ENCODE measurements around the gene LYSMD4. TPM values are rescaled to one million over a fixed set of nuclear protein-coding genes. Genes with fewer than 3 reads are reported as not detected.

LYSMD4 gene
- total RNA-seq, 6 donors from 2014 or later = 7.6 to 16.4 (median 12.5) TPM

DNA sequence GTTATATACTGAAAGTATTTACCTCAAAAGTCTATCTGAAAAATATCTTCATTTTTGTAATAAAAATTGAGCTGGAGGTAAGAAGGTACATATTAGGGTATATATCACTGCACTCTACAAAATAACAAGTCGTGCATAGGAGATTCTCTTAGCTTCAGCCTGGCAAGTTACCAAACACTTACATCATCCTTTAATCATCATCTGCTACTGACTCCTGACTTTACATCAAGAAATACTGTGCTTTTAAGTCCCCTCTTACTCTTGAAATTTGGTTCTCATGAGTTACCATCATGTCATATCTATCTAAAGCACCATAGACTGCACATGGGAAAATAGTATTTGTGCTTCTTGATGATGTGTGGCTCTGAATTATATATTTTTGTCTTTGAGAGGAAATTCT lies 50.8 kb downstream of the LYSMD4 start:
- Histone ChIP-seq H3K27me3 (no peaks in the 10 kb centered on the region), H3K4me3 (no peak overlapping the region), H3K4me1 (peaks cover 0 to 4% (median 0%) of the 10 kb centered on the region in 4 donors), H3K9me3 (peaks cover 0 to 8% (median 3%) of the 10 kb centered on the region in 4 donors), H3K27ac (peak overlapping the region in 3 of 4 donors; percentile 35 to 76 (median 69)), H3K36me3 (peaks cover 0 to 31% (median 6%) of the 10 kb centered on the region in 4 donors)
- ATAC-seq (ENCODE audit: low FRiP score in 2 of 2) = peak in 1 of 2 donors; percentile 42
- WGBS, 2 donors = 46 to 54% methylated on average over 1 of the region's 1 CpG
- DNase-seq = no peak
- TF ChIP-seq EP300 (IDR thresholded peaks at IDR 0.05) (no peak), POLR2AphosphoS5 (IDR thresholded peaks at IDR 0.05) (no peak), POLR2A (IDR thresholded peaks at IDR 0.05) (no peak)
- TF ChIP-seq, protein P1, sequence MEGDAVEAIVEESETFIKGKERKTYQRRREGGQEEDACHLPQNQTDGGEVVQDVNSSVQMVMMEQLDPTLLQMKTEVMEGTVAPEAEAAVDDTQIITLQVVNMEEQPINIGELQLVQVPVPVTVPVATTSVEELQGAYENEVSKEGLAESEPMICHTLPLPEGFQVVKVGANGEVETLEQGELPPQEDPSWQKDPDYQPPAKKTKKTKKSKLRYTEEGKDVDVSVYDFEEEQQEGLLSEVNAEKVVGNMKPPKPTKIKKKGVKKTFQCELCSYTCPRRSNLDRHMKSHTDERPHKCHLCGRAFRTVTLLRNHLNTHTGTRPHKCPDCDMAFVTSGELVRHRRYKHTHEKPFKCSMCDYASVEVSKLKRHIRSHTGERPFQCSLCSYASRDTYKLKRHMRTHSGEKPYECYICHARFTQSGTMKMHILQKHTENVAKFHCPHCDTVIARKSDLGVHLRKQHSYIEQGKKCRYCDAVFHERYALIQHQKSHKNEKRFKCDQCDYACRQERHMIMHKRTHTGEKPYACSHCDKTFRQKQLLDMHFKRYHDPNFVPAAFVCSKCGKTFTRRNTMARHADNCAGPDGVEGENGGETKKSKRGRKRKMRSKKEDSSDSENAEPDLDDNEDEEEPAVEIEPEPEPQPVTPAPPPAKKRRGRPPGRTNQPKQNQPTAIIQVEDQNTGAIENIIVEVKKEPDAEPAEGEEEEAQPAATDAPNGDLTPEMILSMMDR (IDR thresholded peaks at IDR 0.05) = no peak

DNA sequence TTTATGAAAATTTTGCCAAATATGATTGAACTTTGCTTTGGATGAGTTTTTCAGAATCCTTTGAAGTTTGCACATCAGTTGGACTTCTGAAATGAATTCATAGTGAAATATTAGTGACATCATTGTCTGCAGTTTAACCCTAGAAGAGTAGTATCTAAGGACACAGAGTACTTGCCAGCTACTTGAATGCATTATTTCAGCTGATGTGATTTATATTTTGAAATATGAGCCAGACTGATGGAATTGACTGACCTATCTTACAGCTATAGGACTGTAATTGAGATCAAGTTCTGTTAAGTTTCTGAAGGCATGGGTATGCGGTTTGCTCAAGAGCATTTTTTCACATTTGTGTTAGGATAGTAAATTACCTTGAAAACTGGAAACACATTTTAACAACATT lies 51.2 kb downstream of the LYSMD4 start:
- WGBS, 2 donors = 85 to 95% methylated on average over 1 of the region's 1 CpG
- ATAC-seq (ENCODE audit: low FRiP score in 2 of 2) = no peak
- no peak for DNase-seq
- Histone ChIP-seq H3K27ac (peak overlapping the region in 1 of 4 donors; percentile 69), H3K4me3 (no peak overlapping the region), H3K9me3 (peaks cover 0 to 8% (median 3%) of the 10 kb centered on the region in 4 donors), H3K36me3 (peaks cover 0 to 35% (median 6%) of the 10 kb centered on the region in 4 donors), H3K4me1 (peaks cover 0 to 4% (median 0%) of the 10 kb centered on the region in 4 donors), H3K27me3 (no peaks in the 10 kb centered on the region)
- TF ChIP-seq POLR2AphosphoS5 (IDR thresholded peaks at IDR 0.05) = no peak
- TF ChIP-seq, protein P1 (IDR thresholded peaks at IDR 0.05) = no peak
- no peak for TF ChIP-seq POLR2A (IDR thresholded peaks at IDR 0.05)
- no peak for TF ChIP-seq EP300 (IDR thresholded peaks at IDR 0.05)

DNA sequence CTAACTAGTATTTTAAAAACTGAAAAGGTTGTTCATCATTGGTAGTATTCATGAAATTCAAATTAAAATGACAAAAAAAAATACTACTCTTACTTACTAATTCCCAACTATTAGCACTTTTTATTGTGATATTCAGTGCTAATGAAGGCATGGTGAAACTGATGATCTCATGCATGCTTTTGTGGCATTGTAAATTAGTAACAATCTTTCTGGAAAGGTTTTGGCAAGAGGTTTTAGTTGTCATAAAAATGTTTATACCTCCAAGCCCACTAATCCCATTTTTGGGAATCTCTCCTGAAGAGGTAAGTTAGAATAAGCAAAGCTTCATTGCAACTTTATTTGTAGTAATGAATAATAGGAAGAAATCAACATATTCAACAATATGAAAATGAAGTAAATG lies 53.0 kb downstream of the LYSMD4 start:
- peaks cover 0 to 52% (median 18%) of the 10 kb centered on the region in 4 donors for H3K36me3 ChIP-seq

DNA sequence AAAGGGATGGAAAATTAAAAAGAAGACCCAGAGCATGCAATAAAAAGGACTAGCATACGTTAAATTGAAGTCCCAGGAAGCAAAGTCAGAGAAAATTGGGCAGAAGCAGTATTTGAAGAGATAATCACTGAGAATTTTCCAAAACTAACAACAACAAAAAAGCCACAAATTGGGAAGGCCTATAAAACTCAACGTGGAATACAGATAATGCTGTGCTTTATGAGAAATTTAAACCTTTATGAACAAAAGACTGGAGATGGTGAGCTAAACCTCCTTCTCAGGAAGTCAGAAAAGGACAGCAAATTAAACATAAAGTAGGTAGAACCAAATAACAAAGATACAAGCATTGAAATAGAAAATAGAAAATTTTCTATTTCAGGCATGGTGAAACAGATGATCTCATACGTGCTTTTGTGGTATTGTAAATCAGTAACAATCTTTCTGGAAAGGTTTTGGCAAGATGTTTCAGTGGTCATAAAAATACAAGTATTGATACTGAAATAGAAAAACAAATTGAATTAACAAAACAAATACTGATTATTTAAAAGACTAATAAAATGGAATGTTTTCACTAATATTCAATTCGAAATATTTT lies 55.6 kb downstream of the LYSMD4 start:
- peaks cover 7 to 67% (median 29%) of the 10 kb centered on the region in 4 donors for H3K36me3 ChIP-seq
- ATAC-seq (ENCODE audit: low FRiP score in 2 of 2) (no peak), DNase-seq (no peak)
- WGBS, 2 donors = 89 to 91% methylated on average over 4 of the region's 4 CpGs
- no peaks in the 10 kb centered on the region for H3K9me3 ChIP-seq
- peak overlapping the region in 2 of 4 donors; percentile 10 to 35 for H3K27ac ChIP-seq
- TF ChIP-seq POLR2AphosphoS5 (IDR thresholded peaks at IDR 0.05) = no peak
- no peak for TF ChIP-seq POLR2A (IDR thresholded peaks at IDR 0.05)
- no peak for TF ChIP-seq EP300 (IDR thresholded peaks at IDR 0.05)
- TF ChIP-seq, protein P1 (IDR thresholded peaks at IDR 0.05) = no peak
- peaks cover 0 to 4% (median 0%) of the 10 kb centered on the region in 4 donors for H3K4me1 ChIP-seq
- H3K27me3 ChIP-seq = no peaks in the 10 kb centered on the region
- H3K4me3 ChIP-seq = no peak overlapping the region

More for the DNA sequence above, 53.0 kb downstream of the LYSMD4 start:
- Histone ChIP-seq H3K4me1 (peaks cover 0 to 4% (median 0%) of the 10 kb centered on the region in 4 donors), H3K9me3 (no peaks in the 10 kb centered on the region), H3K27ac (peak overlapping the region in 1 of 4 donors; percentile 6), H3K27me3 (no peaks in the 10 kb centered on the region), H3K4me3 (no peak overlapping the region)
- DNase-seq (no peak), ATAC-seq (ENCODE audit: low FRiP score in 2 of 2) (no peak)
- TF ChIP-seq EP300 (IDR thresholded peaks at IDR 0.05) = no peak
- no peak for TF ChIP-seq POLR2A (IDR thresholded peaks at IDR 0.05)
- TF ChIP-seq, protein P1 (IDR thresholded peaks at IDR 0.05) = no peak
- no peak for TF ChIP-seq POLR2AphosphoS5 (IDR thresholded peaks at IDR 0.05)

Small RNAs within 50 kb of the gene (small RNA-seq; reads per million reads assigned to genes)
- gene RF00019 = 0 reads per million in 4 donors

Other genes with a start within 250 kb of the LYSMD4 start
- gene MEF2A, start 167.5 kb downstream of the LYSMD4 start, total RNA-seq = 10 to 100 TPM; 54.9 to 89.1 (median 75.2) TPM

All from upper lobe of left lung (tissue), 6 donors.